HEK293T (cell line): ENCODE results near the gene VPS4B.

ENCODE experiments used
- ARNT ChIP-seq: fragments of 450-650 bp; IDR thresholded peaks from 2 replicates; pipeline ENCODE4 v1.6.1; 2017; ENCODE audit warnings: mild to moderate bottlenecking
- BHLHE40 ChIP-seq: fragments of 450-650 bp; IDR thresholded peaks from 2 replicates; pipeline ENCODE4 v1.6.1; 2016; ENCODE audit warnings: mild to moderate bottlenecking, moderate library complexity, borderline replicate concordance
- ELF4 ChIP-seq: fragments of 450-650 bp; IDR thresholded peaks from 2 replicates; pipeline ENCODE4 v1.6.1; 2017; ENCODE audit warnings: antibody characterized with exemption
- FOXA1 ChIP-seq: fragments of 450-650 bp; IDR thresholded peaks from 2 replicates; pipeline ENCODE4 v1.6.1; 2016; ENCODE audit warnings: mild to moderate bottlenecking
- FOXK2 ChIP-seq: fragments of 450-650 bp; IDR thresholded peaks from 2 replicates; pipeline ENCODE4 v1.6.1; 2016; ENCODE audit warnings: mild to moderate bottlenecking
- FOXM1 ChIP-seq: fragments of 450-650 bp; IDR thresholded peaks from 2 replicates; pipeline ENCODE4 v1.6.1; 2017; ENCODE audit warnings: mild to moderate bottlenecking, borderline replicate concordance
- HDGF ChIP-seq: fragments of 450-650 bp; IDR thresholded peaks from 2 replicates; pipeline ENCODE4 v1.6.1; 2017; ENCODE audit warnings: antibody characterized with exemption, borderline replicate concordance
- L3MBTL2 ChIP-seq: fragments of 450-650 bp; conservative IDR thresholded peaks from 2 replicates; pipeline ENCODE4 v1.6.1; 2016; ENCODE audit warnings: mild to moderate bottlenecking
- LEF1 ChIP-seq: fragments of 450-650 bp; IDR thresholded peaks from 2 replicates; pipeline ENCODE4 v1.6.1; 2017; ENCODE audit warnings: mild to moderate bottlenecking, borderline replicate concordance
- NFRKB ChIP-seq: fragments of 450-650 bp; IDR thresholded peaks from 2 replicates; pipeline ENCODE4 v1.6.1; 2016; ENCODE audit warnings: mild to moderate bottlenecking, moderate library complexity
- SP1 ChIP-seq: fragments of 450-650 bp; IDR thresholded peaks from 2 replicates; pipeline ENCODE4 v1.6.1; 2017
- SUZ12 ChIP-seq: fragments of 450-650 bp; IDR thresholded peaks from 2 replicates; pipeline ENCODE4 v1.6.1; 2016; ENCODE audit warnings: mild to moderate bottlenecking
- TARDBP ChIP-seq: fragments of 450-650 bp; IDR thresholded peaks from 2 replicates; pipeline ENCODE4 v1.6.1; 2016
- TF ChIP-seq, protein P1 (sequence below): fragments of 450-650 bp; IDR thresholded peaks from 2 replicates; pipeline ENCODE4 v1.6.1; 2016

DNA sequence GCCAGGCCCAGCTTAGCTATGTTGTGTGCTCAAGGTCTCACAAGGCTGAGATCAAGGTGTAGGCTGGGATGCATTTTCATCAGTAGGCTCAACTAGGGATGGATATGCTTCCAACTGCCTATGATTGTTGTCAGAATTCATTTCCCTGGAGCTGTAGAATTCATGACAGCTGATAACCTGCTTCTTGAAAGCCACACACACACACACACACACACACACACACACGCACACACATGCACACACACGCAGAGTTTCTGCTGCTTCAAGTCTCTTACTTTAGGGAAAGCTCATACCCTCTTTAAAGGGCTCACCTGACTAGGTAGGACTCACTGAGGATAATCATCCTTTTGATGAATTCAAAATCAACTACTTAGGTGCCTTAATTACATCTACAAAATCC lies 8.2 kb upstream of the VPS4B start:
- TF ChIP-seq BHLHE40: no peak
- TF ChIP-seq SUZ12: no peak
- TF ChIP-seq SP1: no peak
- TF ChIP-seq NFRKB: no peak
- TF ChIP-seq HDGF: no peak
- TF ChIP-seq FOXM1: no peak
- TF ChIP-seq TARDBP: no peak
- TF ChIP-seq, protein P1, sequence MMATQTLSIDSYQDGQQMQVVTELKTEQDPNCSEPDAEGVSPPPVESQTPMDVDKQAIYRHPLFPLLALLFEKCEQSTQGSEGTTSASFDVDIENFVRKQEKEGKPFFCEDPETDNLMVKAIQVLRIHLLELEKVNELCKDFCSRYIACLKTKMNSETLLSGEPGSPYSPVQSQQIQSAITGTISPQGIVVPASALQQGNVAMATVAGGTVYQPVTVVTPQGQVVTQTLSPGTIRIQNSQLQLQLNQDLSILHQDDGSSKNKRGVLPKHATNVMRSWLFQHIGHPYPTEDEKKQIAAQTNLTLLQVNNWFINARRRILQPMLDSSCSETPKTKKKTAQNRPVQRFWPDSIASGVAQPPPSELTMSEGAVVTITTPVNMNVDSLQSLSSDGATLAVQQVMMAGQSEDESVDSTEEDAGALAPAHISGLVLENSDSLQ: no peak
- TF ChIP-seq ARNT: no peak
- TF ChIP-seq ELF4: no peak
- TF ChIP-seq FOXA1: no peak
- TF ChIP-seq LEF1: no peak
- TF ChIP-seq L3MBTL2: no peak
- no peak for TF ChIP-seq FOXK2
